Stimulated activated CD8-positive, alpha-beta memory T cell treated with anti-CD3 and anti-CD28 coated beads, Interleukin-2, amount 100 ng/mL, for 1 hour (primary cell): ENCODE data around the gene MAP9.
"Not testable (repeated sequence)": the region's sequence is repeated elsewhere in the genome, so short reads cannot be mapped to it uniquely, and the experiment has no call there.

Experiments used
- DNase-seq, 2 donors: peaks; one replicate each; pipeline ENCODE4 v3.0.0-alpha.2; 2020; ENCODE audit warnings: low read depth in 2 of 2

The MAP9 gene

DNA sequence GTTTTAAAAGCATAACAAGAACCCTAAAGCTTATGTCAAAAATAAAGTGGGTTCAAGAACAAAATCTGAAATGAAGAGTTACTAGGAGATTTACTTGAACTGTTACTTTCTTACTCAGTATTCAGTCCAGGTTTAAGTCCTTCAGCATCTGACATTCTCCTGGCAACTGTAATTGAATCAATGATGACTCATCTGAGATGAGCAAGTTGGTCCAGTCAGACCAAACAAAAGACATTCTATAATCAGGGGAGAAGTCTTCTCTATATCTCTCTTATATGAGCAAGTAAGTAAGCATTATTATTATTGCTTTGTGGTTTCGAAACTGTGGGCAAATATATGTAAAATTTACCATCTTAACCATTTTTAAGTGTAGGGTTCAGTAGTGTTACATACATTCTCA, 34.6 kb downstream of the MAP9 start:
- DNase-seq = no peak

DNA sequence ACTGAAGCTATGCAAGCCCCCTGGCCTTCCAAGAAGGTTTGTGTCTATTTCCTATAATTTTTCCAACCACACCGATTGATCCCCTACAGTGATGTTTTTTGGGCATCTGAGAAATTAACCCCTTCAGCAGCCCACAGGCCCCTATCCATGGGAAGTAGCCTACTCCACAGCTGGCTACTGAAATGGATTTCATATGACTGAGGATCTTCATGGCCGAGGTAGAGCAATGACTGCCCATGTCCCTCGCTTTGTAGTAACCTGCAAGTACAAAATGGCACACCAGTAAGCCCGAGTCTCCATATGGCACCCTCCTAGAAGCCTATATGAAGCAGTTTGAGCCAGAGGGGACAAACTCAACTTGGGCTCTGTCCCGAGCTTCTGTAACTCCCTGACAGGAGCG, 36.8 kb downstream of the MAP9 start:
- DNase-seq = no peak

DNA sequence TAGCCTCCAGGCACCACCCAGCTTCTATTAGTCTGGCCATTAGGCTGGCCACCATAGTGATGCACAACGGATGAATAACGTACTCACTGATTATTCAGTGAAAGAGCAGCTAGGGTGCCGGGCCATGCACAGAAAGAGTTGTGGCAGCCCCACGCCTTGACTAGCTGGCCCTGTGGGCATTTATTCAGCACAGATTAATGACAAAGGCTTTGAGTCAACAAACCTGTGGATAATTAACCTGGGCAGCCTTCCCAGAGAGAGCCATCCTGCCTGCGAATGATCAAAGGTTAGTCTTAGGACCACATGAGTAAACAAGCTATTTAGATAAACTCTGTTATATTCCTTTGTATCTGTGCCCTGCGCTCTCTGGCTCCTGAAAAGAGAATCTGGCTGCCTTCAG, 37.2 kb downstream of the MAP9 start:
- no peak for DNase-seq

DNA sequence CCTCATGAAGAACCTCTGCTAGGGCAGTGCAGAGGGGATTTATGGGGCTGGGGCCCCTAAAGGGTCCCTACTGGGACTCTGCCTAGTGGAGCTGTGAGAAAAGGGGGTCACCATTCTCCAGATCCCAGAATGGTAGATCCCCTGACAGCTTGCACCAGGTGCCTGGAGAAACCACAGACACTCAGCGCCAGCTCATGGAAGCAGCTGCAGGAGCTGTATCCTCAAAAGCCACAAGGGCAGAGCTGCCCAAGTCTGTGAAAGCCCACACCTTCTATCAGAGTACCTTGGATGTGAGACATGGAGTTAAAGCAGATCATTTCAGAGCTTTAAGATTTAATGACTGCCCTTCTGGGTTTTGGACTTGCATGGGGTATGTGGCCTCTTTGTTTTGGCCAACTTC, 38.6 kb downstream of the MAP9 start:
- no peak for DNase-seq

DNA sequence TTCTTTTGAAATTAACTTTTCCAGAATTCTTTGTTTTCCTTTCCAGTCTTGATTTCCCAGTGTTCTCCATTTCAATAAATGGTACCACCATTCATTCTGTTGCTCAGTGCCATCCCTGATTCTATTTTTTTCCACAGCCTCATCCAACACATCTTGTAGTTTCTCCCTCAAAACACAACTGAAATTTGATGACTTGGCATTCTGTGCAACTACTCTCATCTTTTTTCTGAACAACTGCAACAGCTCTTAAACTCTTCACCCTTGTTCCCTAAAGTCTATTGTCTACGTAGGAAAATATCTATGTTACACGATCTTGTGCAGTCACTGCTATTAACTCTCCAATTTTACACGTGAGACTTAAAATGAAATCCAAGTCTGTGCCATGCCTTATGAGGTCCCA, 40.5 kb downstream of the MAP9 start:
- no peak for DNase-seq

DNA sequence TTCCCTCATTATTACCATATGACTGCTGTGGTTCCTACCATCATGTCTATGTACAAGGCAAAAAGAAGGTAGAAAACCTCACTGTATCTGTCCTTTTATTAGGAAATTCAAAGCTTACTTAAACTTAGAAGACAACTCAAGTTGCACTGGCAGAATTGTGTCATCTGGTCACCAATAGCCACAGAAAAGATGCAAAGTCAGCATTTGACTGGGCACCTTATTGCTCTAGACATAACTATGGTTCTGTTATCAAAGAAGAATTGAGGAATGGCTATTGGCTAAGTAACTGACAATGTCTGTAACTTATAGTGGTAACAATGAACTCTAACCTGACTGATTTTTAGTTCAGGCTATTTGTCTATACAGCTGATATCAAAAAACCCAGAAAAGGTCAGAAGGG, 45.3 kb downstream of the MAP9 start:
- DNase-seq = no peak

DNA sequence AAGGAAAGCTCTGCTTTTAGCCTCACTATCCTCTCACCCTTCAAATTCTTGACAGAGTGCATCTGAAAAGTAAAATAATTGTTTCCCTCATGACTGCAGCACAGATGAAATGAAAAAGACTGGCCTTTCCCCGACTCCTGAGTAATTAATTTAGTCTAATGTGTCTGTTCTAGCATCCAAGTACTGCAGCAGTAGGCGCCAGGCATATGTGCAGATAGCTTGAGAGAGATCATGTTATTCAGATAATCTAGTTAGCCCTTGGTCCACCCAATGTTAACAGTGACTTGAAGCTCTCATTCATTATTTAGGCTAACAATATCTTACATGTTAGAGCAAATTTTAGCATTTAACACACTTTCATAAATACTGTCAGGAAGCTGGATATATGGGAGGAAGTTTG, 54.0 kb downstream of the MAP9 start:
- no peak for DNase-seq

DNA sequence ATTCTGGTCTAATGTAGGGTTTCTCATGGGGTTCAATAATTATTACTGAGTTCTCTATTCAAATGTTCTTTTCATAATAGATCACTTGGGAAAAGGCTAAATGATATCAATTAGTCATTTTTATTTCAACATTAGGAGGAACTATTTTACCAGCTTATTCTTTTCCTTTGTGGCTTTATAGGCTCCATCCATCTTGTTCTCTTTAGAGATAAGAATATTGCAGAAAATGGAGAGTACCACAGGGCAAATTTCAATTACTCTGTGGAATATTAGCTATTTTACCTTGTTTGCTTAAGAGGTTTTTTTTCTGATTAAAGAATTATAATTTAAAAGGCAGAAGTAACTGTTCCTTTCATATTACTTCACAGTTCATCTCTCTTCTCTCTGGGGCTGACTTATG, 55.8 kb downstream of the MAP9 start:
- DNase-seq = no peak

DNA sequence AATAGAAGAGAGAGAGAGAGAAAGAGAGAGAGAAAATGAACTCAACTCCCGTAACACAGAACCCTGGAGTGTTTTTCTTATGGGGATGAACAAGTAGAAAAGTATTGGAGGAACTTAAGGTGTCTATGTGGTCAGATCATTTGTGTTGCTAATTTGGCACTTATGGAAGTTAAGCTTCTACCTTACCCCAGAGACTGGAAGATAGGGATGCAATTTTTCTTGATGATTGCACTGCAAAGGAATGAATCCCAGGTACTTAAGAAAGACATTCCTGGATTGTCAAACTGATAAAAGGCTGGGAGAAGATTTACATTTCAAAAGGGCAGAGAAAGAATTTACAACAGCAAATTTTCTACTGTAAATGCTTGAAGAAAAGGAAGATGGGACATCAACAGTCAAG, 57.2 kb downstream of the MAP9 start:
- DNase-seq = no peak

DNA sequence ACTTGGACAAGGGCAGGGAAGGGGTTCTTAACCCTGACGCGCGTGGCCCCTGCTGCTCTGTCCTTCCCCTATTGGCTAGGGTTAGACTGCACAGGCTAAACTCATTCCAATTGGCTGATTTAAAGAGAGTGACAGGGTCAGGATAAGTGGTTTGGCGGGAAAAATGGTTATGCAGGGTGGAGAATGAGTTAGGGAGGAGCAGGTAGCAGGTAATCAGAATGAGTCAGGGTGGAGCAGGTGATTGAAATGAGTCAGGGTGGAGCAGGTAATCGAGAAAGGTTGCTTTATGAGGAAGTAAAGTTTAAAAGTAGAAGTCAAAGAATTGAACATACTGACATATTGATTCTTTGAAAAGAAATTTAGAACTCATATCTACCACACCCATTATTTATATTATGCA, 64.7 kb downstream of the MAP9 start:
- DNase-seq = not testable (repeated sequence)

DNA sequence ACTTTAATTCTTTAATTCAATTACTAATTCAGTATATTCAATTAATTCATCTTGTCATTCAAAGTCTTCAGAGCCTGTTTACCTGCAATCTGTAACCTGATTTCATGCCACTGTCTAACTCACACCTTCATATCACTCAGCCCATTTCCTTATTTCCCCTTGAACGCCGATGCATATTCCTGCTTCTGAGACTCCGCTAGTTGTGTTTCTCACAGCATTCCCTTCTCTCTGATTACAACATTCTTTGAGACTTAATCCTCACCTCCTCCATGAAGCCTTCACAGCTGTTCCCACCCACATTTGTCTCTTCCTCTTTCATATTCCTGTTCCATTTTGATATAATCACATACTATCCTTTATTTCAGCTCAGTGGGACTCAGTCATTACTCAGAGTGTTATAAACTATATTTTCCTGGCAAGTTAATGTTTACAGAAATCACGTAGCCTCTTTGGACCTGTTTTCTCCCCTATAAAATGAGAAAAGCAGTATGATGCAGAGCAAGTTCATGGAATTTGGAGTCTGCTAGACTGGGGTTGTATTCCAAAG, 69.0 kb downstream of the MAP9 start:
- DNase-seq = no peak

DNA sequence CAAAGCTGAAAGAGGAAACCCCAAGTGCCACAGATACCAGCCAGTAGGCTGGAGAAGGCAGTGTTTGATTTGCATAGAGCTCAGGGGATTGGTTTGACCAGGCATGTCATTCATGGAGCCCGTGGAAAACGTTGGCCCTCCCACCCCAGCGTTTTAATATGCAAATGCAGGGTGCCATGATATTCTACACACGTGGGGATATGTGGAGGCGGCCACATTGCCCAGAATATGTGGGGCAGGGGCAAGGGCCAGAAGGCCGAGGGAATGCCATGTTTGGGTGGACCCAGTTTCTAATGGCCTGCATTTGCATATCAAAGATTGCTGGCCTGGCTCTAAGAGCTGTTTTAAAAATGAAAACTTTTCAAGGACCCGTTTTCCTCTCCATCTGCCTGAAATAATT, 71.1 kb downstream of the MAP9 start:
- DNase-seq = no peak

DNA sequence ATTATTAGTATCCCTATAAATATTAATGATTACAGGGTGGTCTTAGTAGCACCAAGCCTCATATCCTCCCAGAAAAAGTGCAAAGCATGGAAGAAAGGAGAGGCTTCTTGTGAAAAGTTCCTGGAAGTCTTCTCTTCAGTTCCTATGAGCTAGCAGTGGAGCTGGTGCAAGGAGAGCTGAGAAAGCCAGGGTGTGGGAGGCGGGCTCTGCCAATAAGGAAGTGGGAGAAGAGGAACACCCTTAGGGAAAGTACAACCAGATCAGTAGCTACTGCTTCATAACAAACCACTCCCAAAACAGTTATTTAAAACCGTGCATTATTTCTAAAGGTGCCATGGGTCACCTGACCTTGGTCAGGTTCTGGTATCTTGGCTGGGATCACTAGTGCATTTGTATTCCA, 72.4 kb downstream of the MAP9 start:
- DNase-seq = no peak

DNA sequence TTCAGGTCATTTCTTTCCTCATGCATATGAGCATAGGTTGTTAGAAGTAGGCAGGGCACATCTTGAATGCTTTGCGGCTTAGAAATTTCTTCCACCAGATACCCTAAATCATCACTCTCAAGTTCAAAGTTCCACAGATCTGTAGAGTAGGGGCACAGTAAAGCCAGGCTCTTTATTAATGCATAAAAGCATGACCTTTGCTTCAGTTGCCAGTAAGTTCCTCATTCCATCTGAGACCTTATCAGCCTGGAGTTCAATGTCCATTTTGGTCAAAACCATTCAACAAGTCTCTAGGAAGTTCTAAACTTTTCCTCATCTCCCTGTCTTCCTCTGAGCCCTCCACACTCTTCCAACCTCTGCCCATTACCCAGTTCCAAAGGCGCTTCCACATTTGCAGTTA, 77.7 kb downstream of the MAP9 start:
- no peak for DNase-seq
